NOMO-1 (cell line): Measurements from ENCODE around the gene NMB.
"Not testable (repeated sequence)": the region's sequence is repeated elsewhere in the genome, so short reads cannot be mapped to it uniquely, and the experiment has no call there.

Source experiments
- DNase-seq, 2 experiments: peaks; one replicate each; lab custom pipeline; 2025; ENCODE audit not compliant: unreplicated experiment in 2 of 2; lab: John Stamatoyannopoulos, UW

The NMB gene

GRCh38 chr15:84656972-84657371 lies 1.0 kb downstream of the NMB start:
- DNase-seq, result no peak

GRCh38 chr15:84654689-84655453 lies 3.1 kb downstream of the NMB start:
- DNase-seq, result peak; percentile 79 to 80

GRCh38 chr15:84653910-84654688 lies 3.9 kb downstream of the NMB start, which contains the start of gene WDR73:
WDR73 (minus strand) TSS chr15:84654283; CDS start chr15:84654274, 9 bp downstream.
- peak; percentile 88 to 91 for DNase-seq

GRCh38 chr15:84653584-84653909 lies 4.5 kb downstream of the NMB start:
- DNase-seq, result no peak

GRCh38 chr15:84649706-84650105 lies 8.3 kb downstream of the NMB start:
- DNase-seq, result no peak

GRCh38 chr15:84648539-84648938 lies 9.5 kb downstream of the NMB start:
- DNase-seq, result no peak

- DNase-seq, result no peak
Observed at GRCh38 chr15:84647726-84648125, 10.3 kb downstream of the NMB start.

- no peak for DNase-seq
Observed at GRCh38 chr15:84645997-84646396, 12.0 kb downstream of the NMB start.

- no peak for DNase-seq
Observed at GRCh38 chr15:84645496-84645895, 12.5 kb downstream of the NMB start.

- no peak for DNase-seq
Observed at GRCh38 chr15:84643838-84644237, 14.2 kb downstream of the NMB start.

- DNase-seq, result not testable (repeated sequence)
Observed at GRCh38 chr15:84642640-84643039, 15.4 kb downstream of the NMB start.

GRCh38 chr15:84641871-84642270 lies 16.1 kb downstream of the NMB start:
- not testable (repeated sequence) for DNase-seq

- DNase-seq, result no peak
Observed at GRCh38 chr15:84638103-84638502, 19.9 kb downstream of the NMB start.

GRCh38 chr15:84634228-84634837 lies 23.7 kb downstream of the NMB start:
- DNase-seq, result no peak

- peak; percentile 52 to 53 for DNase-seq
Observed at GRCh38 chr15:84633311-84634227, 24.4 kb downstream of the NMB start.

GRCh38 chr15:84631706-84632272 lies 26.2 kb downstream of the NMB start:
- DNase-seq, result peak in 1 of 2 experiments; percentile 32

- no peak for DNase-seq
Observed at GRCh38 chr15:84629033-84629432, 29.0 kb downstream of the NMB start.

GRCh38 chr15:84625123-84625522 lies 32.9 kb downstream of the NMB start:
- no peak for DNase-seq

- no peak for DNase-seq
Observed at GRCh38 chr15:84624359-84624758, 33.6 kb downstream of the NMB start.

- DNase-seq, result no peak
Observed at GRCh38 chr15:84621358-84621979, 36.5 kb downstream of the NMB start.
